ENCODE results near the gene TSTD2. TPM values are rescaled to one million over a fixed set of nuclear protein-coding genes. Genes with fewer than 3 reads are reported as not detected.

Gene TSTD2
- total RNA-seq, 1 experiment from 2014 or later, result 16.8 TPM

DNA sequence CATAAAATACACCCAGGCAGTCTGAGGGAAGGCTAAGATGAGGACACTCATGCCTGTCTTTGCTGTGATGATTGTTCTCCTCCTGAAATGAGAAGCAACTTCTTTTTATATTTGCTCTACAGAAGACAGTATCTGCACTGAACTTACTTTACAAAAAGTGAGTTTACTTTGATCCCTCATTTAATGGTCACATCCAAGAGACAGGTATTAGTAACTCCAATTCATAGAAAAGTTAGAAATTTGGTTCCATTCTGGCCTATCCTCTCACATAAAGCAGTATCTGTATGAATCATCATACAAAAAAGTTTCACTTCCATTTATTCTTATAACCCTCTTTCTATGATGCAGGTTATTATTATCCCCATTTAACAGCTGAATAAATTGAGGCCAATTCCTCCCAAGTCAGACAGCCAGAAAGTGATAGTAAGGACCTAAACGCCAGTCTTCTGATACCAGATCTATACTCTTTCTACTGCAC is 15.2 kb downstream of the TSTD2 start:
- ATAC-seq, result no peak
- CTCF ChIA-PET, result no interaction called here
- Mint-ChIP-seq H3K9me3 (peaks cover 30% of the 10 kb centered on the region), H3K27ac (no peak overlapping the region), H3K4me3 (no peak overlapping the region), H3K4me1 (peaks cover 6% of the 10 kb centered on the region), H3K36me3 (peaks cover 56% of the 10 kb centered on the region), H3K27me3 (ENCODE audit: low read depth) (no peaks in the 10 kb centered on the region)
- no peak for DNase-seq (ENCODE audit: low spot score)
- TF ChIP-seq ZNF232 (CRISPR knock-in tag; IDR thresholded peaks at IDR 0.05) (no peak), ZNF219 (CRISPR knock-in tag; IDR thresholded peaks at IDR 0.05; ENCODE audit: borderline replicate concordance) (no peak), NFYB (CRISPR knock-in tag; conservative IDR thresholded peaks at IDR 0.05; ENCODE audit: low read depth) (no peak), USF2 (CRISPR knock-in tag; IDR thresholded peaks at IDR 0.05) (no peak), IRF2 (CRISPR knock-in tag; IDR thresholded peaks at IDR 0.05; ENCODE audit: borderline replicate concordance, low read depth) (no peak), RORB (CRISPR knock-in tag; IDR thresholded peaks at IDR 0.05) (no peak), MYBL2 (CRISPR knock-in tag; IDR thresholded peaks at IDR 0.05) (no peak), FOXK1 (CRISPR knock-in tag; IDR thresholded peaks at IDR 0.05) (no peak), OVOL2 (CRISPR knock-in tag; IDR thresholded peaks at IDR 0.05; ENCODE audit: borderline replicate concordance) (no peak), ESRRA (CRISPR knock-in tag; IDR thresholded peaks at IDR 0.05; ENCODE audit: borderline replicate concordance) (no peak), GTF2I (CRISPR knock-in tag; conservative IDR thresholded peaks at IDR 0.05) (no peak), E2F4 (CRISPR knock-in tag; IDR thresholded peaks at IDR 0.05; ENCODE audit: borderline replicate concordance, low read depth) (no peak), FOXP4 (CRISPR knock-in tag; IDR thresholded peaks at IDR 0.05) (no peak), ZNF423 (CRISPR knock-in tag; IDR thresholded peaks at IDR 0.05) (no peak), JUN (CRISPR knock-in tag; IDR thresholded peaks at IDR 0.05) (no peak)
- TF ChIP-seq, protein P1, sequence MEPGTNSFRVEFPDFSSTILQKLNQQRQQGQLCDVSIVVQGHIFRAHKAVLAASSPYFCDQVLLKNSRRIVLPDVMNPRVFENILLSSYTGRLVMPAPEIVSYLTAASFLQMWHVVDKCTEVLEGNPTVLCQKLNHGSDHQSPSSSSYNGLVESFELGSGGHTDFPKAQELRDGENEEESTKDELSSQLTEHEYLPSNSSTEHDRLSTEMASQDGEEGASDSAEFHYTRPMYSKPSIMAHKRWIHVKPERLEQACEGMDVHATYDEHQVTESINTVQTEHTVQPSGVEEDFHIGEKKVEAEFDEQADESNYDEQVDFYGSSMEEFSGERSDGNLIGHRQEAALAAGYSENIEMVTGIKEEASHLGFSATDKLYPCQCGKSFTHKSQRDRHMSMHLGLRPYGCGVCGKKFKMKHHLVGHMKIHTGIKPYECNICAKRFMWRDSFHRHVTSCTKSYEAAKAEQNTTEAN (CRISPR knock-in tag; IDR thresholded peaks at IDR 0.05), result no peak
- TF ChIP-seq, protein P2, sequence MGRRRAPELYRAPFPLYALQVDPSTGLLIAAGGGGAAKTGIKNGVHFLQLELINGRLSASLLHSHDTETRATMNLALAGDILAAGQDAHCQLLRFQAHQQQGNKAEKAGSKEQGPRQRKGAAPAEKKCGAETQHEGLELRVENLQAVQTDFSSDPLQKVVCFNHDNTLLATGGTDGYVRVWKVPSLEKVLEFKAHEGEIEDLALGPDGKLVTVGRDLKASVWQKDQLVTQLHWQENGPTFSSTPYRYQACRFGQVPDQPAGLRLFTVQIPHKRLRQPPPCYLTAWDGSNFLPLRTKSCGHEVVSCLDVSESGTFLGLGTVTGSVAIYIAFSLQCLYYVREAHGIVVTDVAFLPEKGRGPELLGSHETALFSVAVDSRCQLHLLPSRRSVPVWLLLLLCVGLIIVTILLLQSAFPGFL (CRISPR knock-in tag; IDR thresholded peaks at IDR 0.05; ENCODE audit: borderline replicate concordance), result no peak
- POLR2A ChIA-PET, result no interaction called here

DNA sequence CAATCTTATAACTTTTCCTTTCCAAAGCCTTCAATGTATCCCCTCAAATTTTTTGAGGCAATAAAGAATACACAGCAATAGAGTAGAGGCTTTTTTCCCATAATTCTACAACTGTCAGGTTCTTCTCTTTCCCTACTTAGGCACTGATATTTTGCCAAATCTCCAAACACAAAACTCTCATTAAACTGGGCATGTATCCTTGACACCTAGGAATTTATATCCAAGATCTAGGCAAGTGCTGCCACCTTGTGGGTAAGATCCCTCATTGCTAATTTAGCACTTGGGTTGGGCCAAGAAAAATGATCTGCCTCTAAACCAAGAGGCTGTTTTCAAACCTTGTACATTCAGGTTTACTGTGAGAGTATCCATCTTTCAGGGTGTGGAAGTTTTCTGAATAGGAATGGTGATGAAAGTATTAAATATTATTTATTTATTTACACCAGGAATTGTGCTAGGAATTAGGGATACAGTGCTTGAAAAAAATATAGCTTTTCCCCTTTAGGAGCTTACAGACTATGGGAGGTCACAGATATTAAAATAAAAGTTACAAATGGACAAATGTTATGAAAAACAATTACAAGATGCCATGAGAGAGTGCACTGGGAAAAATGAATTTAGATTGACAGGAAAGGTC is 17.6 kb downstream of the TSTD2 start:
- no peaks in the 10 kb centered on the region for H3K4me1 Mint-ChIP-seq
- POLR2A ChIA-PET, result interaction anchor here (0.6 to 0.9 kb wide), 3 partner anchors 17 to 114 kb away, joined by 3 to 6 read pairs (median 4); partner anchors contain the start of genes NCBP1, TMOD1 and TSTD2
- CTCF ChIA-PET, result interaction anchor here (0.6 to 3.0 kb wide), 30 partner anchors 8 to 1011 kb away, joined by 3 to 45 read pairs (median 4); partner anchors contain the start of genes NCBP1, TMOD1 and TSTD2
- no peak overlapping the region for H3K27ac Mint-ChIP-seq
- DNase-seq (ENCODE audit: low spot score), result peak; percentile 64
- no peaks in the 10 kb centered on the region for H3K27me3 Mint-ChIP-seq (ENCODE audit: low read depth)
- ATAC-seq, result peak; percentile 51; the same call in 1 of the 2 replicates
- no peak overlapping the region for H3K4me3 Mint-ChIP-seq
- peaks cover 42% of the 10 kb centered on the region for H3K36me3 Mint-ChIP-seq
- H3K9me3 Mint-ChIP-seq, result peaks cover 6% of the 10 kb centered on the region
- TF ChIP-seq IRF2 (CRISPR knock-in tag; IDR thresholded peaks at IDR 0.05; ENCODE audit: borderline replicate concordance, low read depth) (no peak), ATF2 (CRISPR knock-in tag; IDR thresholded peaks at IDR 0.05; ENCODE audit: borderline replicate concordance, low read depth) (no peak), ZNF532 (CRISPR knock-in tag; IDR thresholded peaks at IDR 0.05; ENCODE audit: borderline replicate concordance) (no peak)
- TF ChIP-seq, protein P3, sequence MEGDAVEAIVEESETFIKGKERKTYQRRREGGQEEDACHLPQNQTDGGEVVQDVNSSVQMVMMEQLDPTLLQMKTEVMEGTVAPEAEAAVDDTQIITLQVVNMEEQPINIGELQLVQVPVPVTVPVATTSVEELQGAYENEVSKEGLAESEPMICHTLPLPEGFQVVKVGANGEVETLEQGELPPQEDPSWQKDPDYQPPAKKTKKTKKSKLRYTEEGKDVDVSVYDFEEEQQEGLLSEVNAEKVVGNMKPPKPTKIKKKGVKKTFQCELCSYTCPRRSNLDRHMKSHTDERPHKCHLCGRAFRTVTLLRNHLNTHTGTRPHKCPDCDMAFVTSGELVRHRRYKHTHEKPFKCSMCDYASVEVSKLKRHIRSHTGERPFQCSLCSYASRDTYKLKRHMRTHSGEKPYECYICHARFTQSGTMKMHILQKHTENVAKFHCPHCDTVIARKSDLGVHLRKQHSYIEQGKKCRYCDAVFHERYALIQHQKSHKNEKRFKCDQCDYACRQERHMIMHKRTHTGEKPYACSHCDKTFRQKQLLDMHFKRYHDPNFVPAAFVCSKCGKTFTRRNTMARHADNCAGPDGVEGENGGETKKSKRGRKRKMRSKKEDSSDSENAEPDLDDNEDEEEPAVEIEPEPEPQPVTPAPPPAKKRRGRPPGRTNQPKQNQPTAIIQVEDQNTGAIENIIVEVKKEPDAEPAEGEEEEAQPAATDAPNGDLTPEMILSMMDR (IDR thresholded peaks at IDR 0.05), result peak; percentile 63
